GM23338 (cell line): ENCODE results near the gene SLC25A13. TPM values are rescaled to one million over a fixed set of nuclear protein-coding genes. Genes with fewer than 3 reads are reported as not detected.

ENCODE experiments used
- ATAC-seq: fragments of 200-7000 bp; cut with Tn5 transposase; 3 replicates; pipeline ENCODE4 v1.9.1; 2020
- DNase-seq: peaks from one replicate; pipeline ENCODE4 v3.0.0-alpha.2; 2015; ENCODE audit warnings: low spot score
- H2AFZ ChIP-seq: fragments of 200-600 bp; sonication (generic); 2 replicates; pipeline ENCODE4 v1.8.0; 2016; ENCODE audit warnings: antibody characterized with exemption, mild to moderate bottlenecking, moderate library complexity
- H3F3A ChIP-seq: fragments of 200-600 bp; sonication (generic); replicated peaks from 2 replicates; pipeline ENCODE4 v1.8.0; 2017; ENCODE audit warnings: antibody characterized with exemption, mixed run types, low read depth
- H3K27ac ChIP-seq: fragments of 200-600 bp; sonication (generic); 2 replicates; pipeline ENCODE4 v1.6.1; 2016; ENCODE audit warnings: low read depth
- H3K27me3 ChIP-seq: fragments of 200-600 bp; sonication (generic); 2 replicates; pipeline ENCODE4 v1.8.0; 2016; ENCODE audit warnings: mild to moderate bottlenecking, mixed run types, moderate library complexity; ENCODE audit not compliant: insufficient read depth
- H3K36me3 ChIP-seq: fragments of 200-600 bp; sonication (generic); 2 replicates; pipeline ENCODE4 v1.8.0; 2016; ENCODE audit warnings: mild to moderate bottlenecking; ENCODE audit not compliant: insufficient read depth
- H3K4me1 ChIP-seq: fragments of 200-600 bp; sonication (generic); 2 replicates; pipeline ENCODE4 v1.8.0; 2016; ENCODE audit warnings: mild to moderate bottlenecking, moderate library complexity; ENCODE audit not compliant: insufficient read depth
- H3K4me2 ChIP-seq: fragments of 200-600 bp; sonication (generic); 2 replicates; pipeline ENCODE4 v1.7.1; 2017; ENCODE audit warnings: mixed run types
- H3K4me3 ChIP-seq: fragments of 200-600 bp; sonication (generic); 2 replicates; pipeline ENCODE4 v1.6.1; 2016; ENCODE audit warnings: mixed run types
- H3K79me2 ChIP-seq: fragments of 200-600 bp; sonication (generic); replicated peaks from 2 replicates; pipeline ENCODE4 v1.8.0; 2017; ENCODE audit warnings: mild to moderate bottlenecking; ENCODE audit not compliant: insufficient read depth
- H3K9me2 ChIP-seq: fragments of 200-600 bp; sonication (generic); 2 replicates; pipeline ENCODE4 v1.8.0; 2017; ENCODE audit not compliant: insufficient read depth
- H4K20me1 ChIP-seq: fragments of 200-600 bp; sonication (generic); replicated peaks from 2 replicates; pipeline ENCODE4 v1.8.0; 2017; ENCODE audit warnings: mild to moderate bottlenecking; ENCODE audit not compliant: insufficient read depth
- H3K27ac Mint-ChIP-seq: 2 replicates; pipeline ENCODE4 v1.8.0; 2020; ENCODE audit warnings: inconsistent platforms, mild to moderate bottlenecking, moderate library complexity, mixed read lengths
- H3K27me3 Mint-ChIP-seq: 3 replicates; pipeline ENCODE4 v1.8.0; 2022; ENCODE audit warnings: low read depth, mild to moderate bottlenecking, moderate library complexity, mixed read lengths, inconsistent platforms; ENCODE audit not compliant: insufficient read depth, poor library complexity
- H3K36me3 Mint-ChIP-seq: 3 replicates; pipeline ENCODE4 v1.8.0; 2021; ENCODE audit warnings: low read depth, mild to moderate bottlenecking, inconsistent platforms, moderate library complexity, mixed read lengths
- H3K4me1 Mint-ChIP-seq: 3 replicates; pipeline ENCODE4 v1.8.0; 2020; ENCODE audit warnings: mild to moderate bottlenecking, inconsistent platforms, mixed read lengths
- H3K4me3 Mint-ChIP-seq: 3 replicates; pipeline ENCODE4 v1.8.0; 2021; ENCODE audit warnings: moderate library complexity, mild to moderate bottlenecking, inconsistent platforms, mixed read lengths
- H3K9me3 Mint-ChIP-seq: 3 replicates; pipeline ENCODE4 v1.8.0; 2020; ENCODE audit warnings: moderate library complexity, mild to moderate bottlenecking, inconsistent platforms, mixed read lengths
- CREB1 ChIP-seq: fragments of 250-450 bp; sonication (Bioruptor Pico); IDR thresholded peaks from 2 replicates; pipeline ENCODE4 v1.5.0; 2020; ENCODE audit warnings: low read depth, mild to moderate bottlenecking, moderate library complexity
- CTCF ChIP-seq, 2 experiments: fragments of 200-600 bp in 1 of 2; sonication (generic) in 1 of 2; conservative IDR thresholded peaks; 2 replicates each; pipeline versions ENCODE4 v1.5.1 to v1.6.1; 2016 to 2017; ENCODE audit warnings: antibody characterized with exemption in 2 of 2, low read depth in 2 of 2, mild to moderate bottlenecking in 2 of 2, moderate library complexity in 1 of 2
- EZH2 ChIP-seq: fragments of 200-600 bp; sonication (generic); IDR thresholded peaks from one replicate; pipeline ENCODE4 v1.8.0; 2017; ENCODE audit warnings: antibody characterized with exemption, mild to moderate bottlenecking, low read depth; ENCODE audit not compliant: unreplicated experiment
- EZH2phosphoT487 ChIP-seq: fragments of 200-600 bp; sonication (generic); IDR thresholded peaks from one replicate; pipeline ENCODE4 v1.8.1; 2018; ENCODE audit warnings: antibody characterized with exemption; ENCODE audit not compliant: unreplicated experiment
- STAT1 ChIP-seq: IDR thresholded peaks from one replicate; pipeline ENCODE4 v1.6.1; 2016; ENCODE audit warnings: antibody characterized with exemption; ENCODE audit not compliant: unreplicated experiment
- ZNF114 ChIP-seq: fragments of 250-450 bp; sonication (Bioruptor Pico); IDR thresholded peaks from 2 replicates; pipeline ENCODE4 v1.5.0; 2020; ENCODE audit warnings: mild to moderate bottlenecking, moderate library complexity
- ZNF331 ChIP-seq: fragments of 250-450 bp; sonication (Bioruptor Pico); IDR thresholded peaks from 2 replicates; pipeline ENCODE4 v1.5.0; 2020; ENCODE audit warnings: low read depth, mild to moderate bottlenecking, moderate library complexity
- ZNF462 ChIP-seq: fragments of 250-450 bp; sonication (Bioruptor Pico); IDR thresholded peaks from 2 replicates; pipeline ENCODE4 v1.5.0; 2020; ENCODE audit warnings: mild to moderate bottlenecking, moderate library complexity
- polyA plus RNA-seq: library from polyadenylated mRNA; unstranded; fragments of >200 nt; fragmentation: Nextera tagmentation; extraction: Ambion mirVana; gene quantifications from 2 replicates; pipeline ENCODE4 v1.2.1, GENCODE V29; 2016
- total RNA-seq: library from RNA; depleted of rRNA; stranded (reverse); fragments of >200 nt; shearing (Covaris generic); gene quantifications from 2 replicates; pipeline ENCODE4 v1.2.3, GENCODE V29; 2014
- TF ChIP-seq, protein P1 (sequence below): IDR thresholded peaks from 2 replicates; pipeline ENCODE4 v1.6.1; 2016; ENCODE audit warnings: antibody characterized with exemption
- TF ChIP-seq, protein P2 (sequence below): IDR thresholded peaks from one replicate; pipeline ENCODE4 v1.6.1; 2018; ENCODE audit warnings: antibody characterized with exemption; ENCODE audit not compliant: unreplicated experiment

SLC25A13 gene
- total and polyA plus RNA-seq, 2 experiments from 2014 or later = 51.1 to 84.6 TPM

DNA sequence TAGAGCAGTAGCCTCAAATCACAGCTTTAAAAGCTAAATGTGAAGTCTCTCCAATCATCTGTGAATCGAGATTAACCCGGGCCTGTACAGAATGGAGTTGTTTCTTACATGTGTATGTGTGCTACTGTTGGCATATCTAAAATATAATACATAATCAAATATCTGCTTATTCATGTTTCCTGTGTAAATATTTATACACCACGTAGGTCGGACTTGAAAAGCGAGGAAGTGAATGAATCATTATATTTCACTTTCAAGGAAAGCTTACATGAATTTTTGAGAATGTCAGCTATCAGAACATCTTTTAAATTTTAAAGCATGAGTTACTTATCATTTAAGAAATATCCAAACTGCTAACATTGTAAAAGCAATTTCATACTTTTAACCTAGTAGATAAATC is 233.3 kb downstream of the SLC25A13 start:
- no peak overlapping the region for H3K4me2 ChIP-seq
- no peaks in the 10 kb centered on the region for H3K9me2 ChIP-seq
- Mint-ChIP-seq H3K9me3 (no peaks in the 10 kb centered on the region), H3K27ac (no peak overlapping the region), H3K27me3 (no peaks in the 10 kb centered on the region), H3K4me3 (no peak overlapping the region), H3K4me1 (no peaks in the 10 kb centered on the region), H3K36me3 (no peaks in the 10 kb centered on the region)
- H2AFZ ChIP-seq = no peak overlapping the region
- no peaks in the 10 kb centered on the region for H3F3A ChIP-seq
- no peak overlapping the region for H3K4me3 ChIP-seq
- no peak overlapping the region for H3K27ac ChIP-seq
- no peaks in the 10 kb centered on the region for H4K20me1 ChIP-seq
- no peaks in the 10 kb centered on the region for H3K27me3 ChIP-seq
- H3K4me1 ChIP-seq = no peaks in the 10 kb centered on the region
- no peaks in the 10 kb centered on the region for H3K79me2 ChIP-seq
- ATAC-seq = no peak
- no peaks in the 10 kb centered on the region for H3K36me3 ChIP-seq
- DNase-seq = no peak
- no peak for TF ChIP-seq STAT1
- TF ChIP-seq EZH2phosphoT487 = no peak
- TF ChIP-seq, protein P1, sequence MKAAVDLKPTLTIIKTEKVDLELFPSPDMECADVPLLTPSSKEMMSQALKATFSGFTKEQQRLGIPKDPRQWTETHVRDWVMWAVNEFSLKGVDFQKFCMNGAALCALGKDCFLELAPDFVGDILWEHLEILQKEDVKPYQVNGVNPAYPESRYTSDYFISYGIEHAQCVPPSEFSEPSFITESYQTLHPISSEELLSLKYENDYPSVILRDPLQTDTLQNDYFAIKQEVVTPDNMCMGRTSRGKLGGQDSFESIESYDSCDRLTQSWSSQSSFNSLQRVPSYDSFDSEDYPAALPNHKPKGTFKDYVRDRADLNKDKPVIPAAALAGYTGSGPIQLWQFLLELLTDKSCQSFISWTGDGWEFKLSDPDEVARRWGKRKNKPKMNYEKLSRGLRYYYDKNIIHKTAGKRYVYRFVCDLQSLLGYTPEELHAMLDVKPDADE = no peak
- no peak for TF ChIP-seq CREB1 (CRISPR knock-in tag)
- TF ChIP-seq CTCF (conservative IDR thresholded peaks at IDR 0.05; ENCODE audit: low read depth in 2 of 2) = no peak
- TF ChIP-seq ZNF462 = no peak
- no peak for TF ChIP-seq ZNF331
- TF ChIP-seq, protein P2, sequence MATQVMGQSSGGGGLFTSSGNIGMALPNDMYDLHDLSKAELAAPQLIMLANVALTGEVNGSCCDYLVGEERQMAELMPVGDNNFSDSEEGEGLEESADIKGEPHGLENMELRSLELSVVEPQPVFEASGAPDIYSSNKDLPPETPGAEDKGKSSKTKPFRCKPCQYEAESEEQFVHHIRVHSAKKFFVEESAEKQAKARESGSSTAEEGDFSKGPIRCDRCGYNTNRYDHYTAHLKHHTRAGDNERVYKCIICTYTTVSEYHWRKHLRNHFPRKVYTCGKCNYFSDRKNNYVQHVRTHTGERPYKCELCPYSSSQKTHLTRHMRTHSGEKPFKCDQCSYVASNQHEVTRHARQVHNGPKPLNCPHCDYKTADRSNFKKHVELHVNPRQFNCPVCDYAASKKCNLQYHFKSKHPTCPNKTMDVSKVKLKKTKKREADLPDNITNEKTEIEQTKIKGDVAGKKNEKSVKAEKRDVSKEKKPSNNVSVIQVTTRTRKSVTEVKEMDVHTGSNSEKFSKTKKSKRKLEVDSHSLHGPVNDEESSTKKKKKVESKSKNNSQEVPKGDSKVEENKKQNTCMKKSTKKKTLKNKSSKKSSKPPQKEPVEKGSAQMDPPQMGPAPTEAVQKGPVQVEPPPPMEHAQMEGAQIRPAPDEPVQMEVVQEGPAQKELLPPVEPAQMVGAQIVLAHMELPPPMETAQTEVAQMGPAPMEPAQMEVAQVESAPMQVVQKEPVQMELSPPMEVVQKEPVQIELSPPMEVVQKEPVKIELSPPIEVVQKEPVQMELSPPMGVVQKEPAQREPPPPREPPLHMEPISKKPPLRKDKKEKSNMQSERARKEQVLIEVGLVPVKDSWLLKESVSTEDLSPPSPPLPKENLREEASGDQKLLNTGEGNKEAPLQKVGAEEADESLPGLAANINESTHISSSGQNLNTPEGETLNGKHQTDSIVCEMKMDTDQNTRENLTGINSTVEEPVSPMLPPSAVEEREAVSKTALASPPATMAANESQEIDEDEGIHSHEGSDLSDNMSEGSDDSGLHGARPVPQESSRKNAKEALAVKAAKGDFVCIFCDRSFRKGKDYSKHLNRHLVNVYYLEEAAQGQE = no peak
- no peak for TF ChIP-seq ZNF114 (CRISPR knock-in tag)
- no peak for TF ChIP-seq EZH2
